Measurements from ENCODE around the gene RAP2B. TPM values are rescaled to one million over a fixed set of nuclear protein-coding genes. Genes with fewer than 3 reads are reported as not detected.

The RAP2B gene
- total and polyA plus RNA-seq, 2 donors (not counting 3 experiments of a cell fraction or from before 2014, with no cell fraction given): 8.3 to 27.5 TPM

- DNase-seq (ENCODE audit: low read depth, low spot score) (no peak), FAIRE-seq (no peak)
- Histone ChIP-seq H4K20me1 (replicated peaks; ENCODE audit: control insufficient read depth, extremely low read depth, insufficient read depth, low read length) (no peaks in the 10 kb centered on the region), H2AFZ (ENCODE audit: low read depth, low read length) (no peak overlapping the region), H3K9me3 (replicated peaks; ENCODE audit: control insufficient read depth, insufficient read depth, low read length) (no peaks in the 10 kb centered on the region), H3K4me2 (ENCODE audit: insufficient read depth, low read length) (no peak overlapping the region), H3K4me3 (replicated peaks in 1 of 3; ENCODE audit: insufficient read depth in 1 of 3, low read depth in 1 of 3, low read length in 3 of 3) (no peak overlapping the region), H3K27me3 (ENCODE audit: control insufficient read depth in 2 of 2, insufficient read depth in 2 of 2, low read length in 2 of 2) (no peaks in the 10 kb centered on the region), H3K36me3 (ENCODE audit: control insufficient read depth in 2 of 2, extremely low read depth in 1 of 2, insufficient read depth in 2 of 2, low read length in 2 of 2) (no peaks in the 10 kb centered on the region), H3K9me1 (replicated peaks; ENCODE audit: control insufficient read depth, extremely low read depth, insufficient read depth, low read length) (no peaks in the 10 kb centered on the region), H3K9ac (replicated peaks; ENCODE audit: extremely low read depth, insufficient read depth, low read length) (no peak overlapping the region), H3K79me2 (ENCODE audit: control insufficient read depth, insufficient read depth, low read length) (no peaks in the 10 kb centered on the region), H3K27ac (ENCODE audit: insufficient read depth, low read depth, low read length) (no peak overlapping the region), H3K4me1 (ENCODE audit: control insufficient read depth, extremely low read depth, insufficient read depth, low read length) (peaks cover 17% of the 10 kb centered on the region)
- TF ChIP-seq POLR2A (IDR thresholded peaks at IDR 0.05; ENCODE audit: low read depth, low read length) (no peak), GATA2 (IDR thresholded peaks at IDR 0.05; ENCODE audit: insufficient read depth, insufficient read length, low read depth, low read length) (no peak), FOS (IDR thresholded peaks at IDR 0.05; ENCODE audit: borderline replicate concordance, insufficient read depth, low read length) (no peak), POLR2AphosphoS5 (IDR thresholded peaks at IDR 0.05; ENCODE audit: insufficient read depth, low read depth, low read length) (no peak), MAX (IDR thresholded peaks at IDR 0.05; ENCODE audit: insufficient read depth, insufficient read length) (no peak), MYC (IDR thresholded peaks at IDR 0.05; ENCODE audit: low read depth, low read length) (no peak), JUN (IDR thresholded peaks at IDR 0.05; ENCODE audit: borderline replicate concordance, insufficient read depth, insufficient read length, low read depth) (no peak), EZH2 (IDR thresholded peaks at IDR 0.05; ENCODE audit: borderline replicate concordance, low read depth, low read length, severe bottlenecking) (no peak), CTCF (IDR thresholded peaks at IDR 0.05; ENCODE audit: extremely low read depth in 1 of 2, insufficient read depth in 1 of 2, low read depth in 1 of 2, low read length in 2 of 2) (no peak)
- intact Hi-C loops (cut with micrococcal nuclease): no loop called here
- no TSS peak for BruUV-seq (replicated peaks)
- dilution Hi-C loops (cut with MboI; ENCODE audit: extremely low pct_ligation_motif_present, low sequenced_read_pairs): no loop called here
- ChIA-PET POLR2A (no interaction called here), CTCF (interaction anchor here (1.1 kb wide), 1 partner anchor 8 kb away, joined by 3 read pairs; no protein-coding TSS in a partner anchor)
Observed at GRCh38 chr3:153215497-153215896, 53.5 kb downstream of the RAP2B start.

All from endothelial cell of umbilical vein (primary cell).